WTC11 (cell line): ENCODE data around the gene SLC6A2. TPM values are rescaled to one million over a fixed set of nuclear protein-coding genes. Genes with fewer than 3 reads are reported as not detected.

ENCODE experiments used
- ATAC-seq: fragments of 200-7000 bp; cut with Tn5 transposase; 2 replicates; pipeline ENCODE4 v1.10.0; 2021; ENCODE audit warnings: mild to moderate bottlenecking, moderate library complexity
- CTCF ChIA-PET: fragments of 300-600 bp; sonication (Branson Sonifier 250); formaldehyde crosslinking; loops from one replicate; lab custom pipeline; 2021; ENCODE audit warnings: antibody characterized with exemption; lab: Charles Lee
- POLR2A ChIA-PET: fragments of 350-600 bp; sonication (Branson Sonifier 250); formaldehyde crosslinking; loops from one replicate; lab custom pipeline; 2021; ENCODE audit warnings: antibody characterized with exemption; lab: Charles Lee
- DNase-seq: peaks from one replicate; pipeline ENCODE4 v3.0.0; 2021; ENCODE audit warnings: low spot score
- H3K27ac Mint-ChIP-seq: 2 replicates; pipeline ENCODE4 v1.8.0; 2021; ENCODE audit warnings: mixed read lengths
- H3K27me3 Mint-ChIP-seq: 2 replicates; pipeline ENCODE4 v1.8.0; 2021; ENCODE audit warnings: low read depth, mild to moderate bottlenecking, moderate library complexity, mixed read lengths
- H3K36me3 Mint-ChIP-seq: 2 replicates; pipeline ENCODE4 v1.8.0; 2021; ENCODE audit warnings: mixed read lengths
- H3K4me1 Mint-ChIP-seq: 2 replicates; pipeline ENCODE4 v1.8.0; 2022; ENCODE audit warnings: mixed read lengths
- H3K4me3 Mint-ChIP-seq: 2 replicates; pipeline ENCODE4 v1.8.0; 2021; ENCODE audit warnings: mild to moderate bottlenecking, moderate library complexity, mixed read lengths
- H3K9me3 Mint-ChIP-seq: 2 replicates; pipeline ENCODE4 v1.8.0; 2021; ENCODE audit warnings: mixed read lengths
- ATF6 ChIP-seq: sonication (generic); formaldehyde crosslinking; IDR thresholded peaks from 2 replicates; pipeline ENCODE4 v1.8.1; 2023; ENCODE audit warnings: mild to moderate bottlenecking, missing genetic modification reagents
- E2F4 ChIP-seq: sonication (generic); formaldehyde crosslinking; IDR thresholded peaks from 2 replicates; pipeline ENCODE4 v1.8.1; 2022; ENCODE audit warnings: low read depth, mild to moderate bottlenecking, moderate library complexity, missing genetic modification reagents, borderline replicate concordance
- GRHL2 ChIP-seq: fragments of 250-450 bp; sonication (Bioruptor Pico); IDR thresholded peaks from 2 replicates; pipeline ENCODE4 v1.8.0; 2022; ENCODE audit warnings: mild to moderate bottlenecking, moderate library complexity; ENCODE audit not compliant: insufficient replicate concordance, severe bottlenecking
- HMGA2 ChIP-seq: fragments of 250-450 bp; sonication (Bioruptor Pico); IDR thresholded peaks from 2 replicates; pipeline ENCODE4 v1.4.0; 2021; ENCODE audit warnings: mild to moderate bottlenecking, moderate library complexity
- NFATC4 ChIP-seq: fragments of 250-450 bp; sonication (Bioruptor Pico); IDR thresholded peaks from 2 replicates; pipeline ENCODE4 v1.9.0; 2021; ENCODE audit warnings: mild to moderate bottlenecking
- RELA ChIP-seq: sonication (generic); formaldehyde crosslinking; IDR thresholded peaks from 2 replicates; pipeline ENCODE4 v1.8.1; 2022; ENCODE audit warnings: missing genetic modification reagents, mild to moderate bottlenecking, borderline replicate concordance
- SOX15 ChIP-seq: fragments of 250-450 bp; sonication (Bioruptor Pico); IDR thresholded peaks from 2 replicates; pipeline ENCODE4 v1.9.0; 2021; ENCODE audit warnings: mild to moderate bottlenecking
- TCF7 ChIP-seq: sonication (generic); formaldehyde crosslinking; IDR thresholded peaks from 2 replicates; pipeline ENCODE4 v1.8.0; 2022; ENCODE audit warnings: mild to moderate bottlenecking, low read depth, missing genetic modification reagents, moderate library complexity
- TEAD1 ChIP-seq: sonication (generic); formaldehyde crosslinking; IDR thresholded peaks from 2 replicates; pipeline ENCODE4 v1.8.0; 2022; ENCODE audit warnings: mild to moderate bottlenecking, missing genetic modification reagents
- ZNF219 ChIP-seq: sonication (generic); formaldehyde crosslinking; IDR thresholded peaks from 2 replicates; pipeline ENCODE4 v1.8.0; 2023; ENCODE audit warnings: missing genetic modification reagents, mild to moderate bottlenecking, borderline replicate concordance
- ZNF532 ChIP-seq: fragments of 250-450 bp; sonication (Bioruptor Pico); IDR thresholded peaks from 2 replicates; pipeline ENCODE4 v1.9.0; 2021; ENCODE audit warnings: mild to moderate bottlenecking, borderline replicate concordance
- total RNA-seq: library from RNA; stranded (reverse); gene quantifications from 3 replicates; pipeline ENCODE4 v1.2.3, GENCODE V29; 2021
- TF ChIP-seq, protein P1 (sequence below): sonication (generic); formaldehyde crosslinking; IDR thresholded peaks from 2 replicates; pipeline ENCODE4 v1.8.1; 2022; ENCODE audit warnings: mild to moderate bottlenecking, missing genetic modification reagents, moderate library complexity, borderline replicate concordance
- TF ChIP-seq, protein P2 (sequence below): fragments of 250-450 bp; sonication (Bioruptor Pico); IDR thresholded peaks from 2 replicates; pipeline ENCODE4 v1.9.0; 2021; ENCODE audit warnings: mild to moderate bottlenecking
- TF ChIP-seq, protein P3 (sequence below): fragments of 250-450 bp; sonication (Bioruptor Pico); IDR thresholded peaks from 2 replicates; pipeline ENCODE4 v2.1.2; 2022; ENCODE audit warnings: mild to moderate bottlenecking, moderate library complexity
- TF ChIP-seq, protein P4 (sequence below): fragments of 250-450 bp; sonication (Bioruptor Pico); IDR thresholded peaks from 2 replicates; pipeline ENCODE4 v1.9.0; 2021; ENCODE audit warnings: moderate library complexity, mild to moderate bottlenecking, inconsistent platforms, borderline replicate concordance
- TF ChIP-seq, protein P5 (sequence below): sonication (generic); formaldehyde crosslinking; IDR thresholded peaks from 2 replicates; pipeline ENCODE4 v1.8.0; 2023; ENCODE audit warnings: missing genetic modification reagents, mild to moderate bottlenecking, borderline replicate concordance

SLC6A2 gene
- total RNA-seq, 1 experiment from 2014 or later, result 0.20 TPM

GRCh38 chr16:55699616-55700015 is 43.8 kb downstream of the SLC6A2 start (continued):
- TF ChIP-seq ZNF219 (CRISPR knock-in tag) (no peak), GRHL2 (CRISPR knock-in tag) (no peak), NFATC4 (CRISPR knock-in tag) (no peak), TCF7 (CRISPR knock-in tag) (no peak), E2F4 (CRISPR knock-in tag) (no peak), HMGA2 (no peak), SOX15 (CRISPR knock-in tag) (no peak), TEAD1 (CRISPR knock-in tag) (no peak)
- TF ChIP-seq, protein P1, sequence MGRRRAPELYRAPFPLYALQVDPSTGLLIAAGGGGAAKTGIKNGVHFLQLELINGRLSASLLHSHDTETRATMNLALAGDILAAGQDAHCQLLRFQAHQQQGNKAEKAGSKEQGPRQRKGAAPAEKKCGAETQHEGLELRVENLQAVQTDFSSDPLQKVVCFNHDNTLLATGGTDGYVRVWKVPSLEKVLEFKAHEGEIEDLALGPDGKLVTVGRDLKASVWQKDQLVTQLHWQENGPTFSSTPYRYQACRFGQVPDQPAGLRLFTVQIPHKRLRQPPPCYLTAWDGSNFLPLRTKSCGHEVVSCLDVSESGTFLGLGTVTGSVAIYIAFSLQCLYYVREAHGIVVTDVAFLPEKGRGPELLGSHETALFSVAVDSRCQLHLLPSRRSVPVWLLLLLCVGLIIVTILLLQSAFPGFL (CRISPR knock-in tag), result no peak
- TF ChIP-seq, protein P2, sequence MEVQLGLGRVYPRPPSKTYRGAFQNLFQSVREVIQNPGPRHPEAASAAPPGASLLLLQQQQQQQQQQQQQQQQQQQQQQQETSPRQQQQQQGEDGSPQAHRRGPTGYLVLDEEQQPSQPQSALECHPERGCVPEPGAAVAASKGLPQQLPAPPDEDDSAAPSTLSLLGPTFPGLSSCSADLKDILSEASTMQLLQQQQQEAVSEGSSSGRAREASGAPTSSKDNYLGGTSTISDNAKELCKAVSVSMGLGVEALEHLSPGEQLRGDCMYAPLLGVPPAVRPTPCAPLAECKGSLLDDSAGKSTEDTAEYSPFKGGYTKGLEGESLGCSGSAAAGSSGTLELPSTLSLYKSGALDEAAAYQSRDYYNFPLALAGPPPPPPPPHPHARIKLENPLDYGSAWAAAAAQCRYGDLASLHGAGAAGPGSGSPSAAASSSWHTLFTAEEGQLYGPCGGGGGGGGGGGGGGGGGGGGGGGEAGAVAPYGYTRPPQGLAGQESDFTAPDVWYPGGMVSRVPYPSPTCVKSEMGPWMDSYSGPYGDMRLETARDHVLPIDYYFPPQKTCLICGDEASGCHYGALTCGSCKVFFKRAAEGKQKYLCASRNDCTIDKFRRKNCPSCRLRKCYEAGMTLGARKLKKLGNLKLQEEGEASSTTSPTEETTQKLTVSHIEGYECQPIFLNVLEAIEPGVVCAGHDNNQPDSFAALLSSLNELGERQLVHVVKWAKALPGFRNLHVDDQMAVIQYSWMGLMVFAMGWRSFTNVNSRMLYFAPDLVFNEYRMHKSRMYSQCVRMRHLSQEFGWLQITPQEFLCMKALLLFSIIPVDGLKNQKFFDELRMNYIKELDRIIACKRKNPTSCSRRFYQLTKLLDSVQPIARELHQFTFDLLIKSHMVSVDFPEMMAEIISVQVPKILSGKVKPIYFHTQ (CRISPR knock-in tag), result no peak
- TF ChIP-seq, protein P3, sequence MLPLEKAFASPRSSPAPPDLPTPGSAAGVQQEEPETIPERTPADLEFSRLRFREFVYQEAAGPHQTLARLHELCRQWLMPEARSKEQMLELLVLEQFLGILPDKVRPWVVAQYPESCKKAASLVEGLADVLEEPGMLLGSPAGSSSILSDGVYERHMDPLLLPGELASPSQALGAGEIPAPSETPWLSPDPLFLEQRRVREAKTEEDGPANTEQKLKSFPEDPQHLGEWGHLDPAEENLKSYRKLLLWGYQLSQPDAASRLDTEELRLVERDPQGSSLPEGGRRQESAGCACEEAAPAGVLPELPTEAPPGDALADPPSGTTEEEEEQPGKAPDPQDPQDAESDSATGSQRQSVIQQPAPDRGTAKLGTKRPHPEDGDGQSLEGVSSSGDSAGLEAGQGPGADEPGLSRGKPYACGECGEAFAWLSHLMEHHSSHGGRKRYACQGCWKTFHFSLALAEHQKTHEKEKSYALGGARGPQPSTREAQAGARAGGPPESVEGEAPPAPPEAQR (CRISPR knock-in tag), result no peak
- TF ChIP-seq, protein P4, sequence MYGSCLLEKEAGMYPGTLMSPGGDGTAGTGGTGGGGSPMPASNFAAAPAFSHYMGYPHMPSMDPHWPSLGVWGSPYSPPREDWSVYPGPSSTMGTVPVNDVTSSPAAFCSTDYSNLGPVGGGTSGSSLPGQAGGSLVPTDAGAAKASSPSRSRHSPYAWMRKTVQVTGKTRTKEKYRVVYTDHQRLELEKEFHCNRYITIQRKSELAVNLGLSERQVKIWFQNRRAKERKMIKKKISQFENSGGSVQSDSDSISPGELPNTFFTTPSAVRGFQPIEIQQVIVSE (CRISPR knock-in tag), result no peak
- TF ChIP-seq, protein P5, sequence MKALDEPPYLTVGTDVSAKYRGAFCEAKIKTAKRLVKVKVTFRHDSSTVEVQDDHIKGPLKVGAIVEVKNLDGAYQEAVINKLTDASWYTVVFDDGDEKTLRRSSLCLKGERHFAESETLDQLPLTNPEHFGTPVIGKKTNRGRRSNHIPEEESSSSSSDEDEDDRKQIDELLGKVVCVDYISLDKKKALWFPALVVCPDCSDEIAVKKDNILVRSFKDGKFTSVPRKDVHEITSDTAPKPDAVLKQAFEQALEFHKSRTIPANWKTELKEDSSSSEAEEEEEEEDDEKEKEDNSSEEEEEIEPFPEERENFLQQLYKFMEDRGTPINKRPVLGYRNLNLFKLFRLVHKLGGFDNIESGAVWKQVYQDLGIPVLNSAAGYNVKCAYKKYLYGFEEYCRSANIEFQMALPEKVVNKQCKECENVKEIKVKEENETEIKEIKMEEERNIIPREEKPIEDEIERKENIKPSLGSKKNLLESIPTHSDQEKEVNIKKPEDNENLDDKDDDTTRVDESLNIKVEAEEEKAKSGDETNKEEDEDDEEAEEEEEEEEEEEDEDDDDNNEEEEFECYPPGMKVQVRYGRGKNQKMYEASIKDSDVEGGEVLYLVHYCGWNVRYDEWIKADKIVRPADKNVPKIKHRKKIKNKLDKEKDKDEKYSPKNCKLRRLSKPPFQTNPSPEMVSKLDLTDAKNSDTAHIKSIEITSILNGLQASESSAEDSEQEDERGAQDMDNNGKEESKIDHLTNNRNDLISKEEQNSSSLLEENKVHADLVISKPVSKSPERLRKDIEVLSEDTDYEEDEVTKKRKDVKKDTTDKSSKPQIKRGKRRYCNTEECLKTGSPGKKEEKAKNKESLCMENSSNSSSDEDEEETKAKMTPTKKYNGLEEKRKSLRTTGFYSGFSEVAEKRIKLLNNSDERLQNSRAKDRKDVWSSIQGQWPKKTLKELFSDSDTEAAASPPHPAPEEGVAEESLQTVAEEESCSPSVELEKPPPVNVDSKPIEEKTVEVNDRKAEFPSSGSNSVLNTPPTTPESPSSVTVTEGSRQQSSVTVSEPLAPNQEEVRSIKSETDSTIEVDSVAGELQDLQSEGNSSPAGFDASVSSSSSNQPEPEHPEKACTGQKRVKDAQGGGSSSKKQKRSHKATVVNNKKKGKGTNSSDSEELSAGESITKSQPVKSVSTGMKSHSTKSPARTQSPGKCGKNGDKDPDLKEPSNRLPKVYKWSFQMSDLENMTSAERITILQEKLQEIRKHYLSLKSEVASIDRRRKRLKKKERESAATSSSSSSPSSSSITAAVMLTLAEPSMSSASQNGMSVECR (CRISPR knock-in tag), result no peak
- TF ChIP-seq, all 79 proteins: peak for 0

DNA sequence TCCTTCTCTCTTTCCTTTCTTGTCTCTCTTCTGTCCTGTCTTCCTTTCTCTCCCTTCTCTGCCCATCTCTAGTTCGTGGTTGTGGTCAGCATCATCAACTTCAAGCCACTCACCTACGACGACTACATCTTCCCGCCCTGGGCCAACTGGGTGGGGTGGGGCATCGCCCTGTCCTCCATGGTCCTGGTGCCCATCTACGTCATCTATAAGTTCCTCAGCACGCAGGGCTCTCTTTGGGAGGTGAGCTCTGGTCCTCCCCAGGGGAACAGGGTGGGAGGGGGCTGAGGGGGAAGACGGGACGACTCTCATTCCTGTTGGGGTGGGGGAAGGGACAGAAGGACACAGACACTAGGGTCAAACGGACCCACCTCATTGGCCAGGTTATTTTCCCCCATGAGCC is 44.3 kb downstream of the SLC6A2 start:
- Mint-ChIP-seq H3K4me3 (no peak overlapping the region), H3K4me1 (peaks cover 28% of the 10 kb centered on the region), H3K27me3 (no peaks in the 10 kb centered on the region), H3K27ac (no peak overlapping the region), H3K36me3 (no peaks in the 10 kb centered on the region), H3K9me3 (no peaks in the 10 kb centered on the region)
- POLR2A ChIA-PET, result no interaction called here
- no peak for ATAC-seq
- no peak for DNase-seq
- CTCF ChIA-PET, result interaction anchor here (2.4 to 14.1 kb wide), 2 partner anchors 40 to 235 kb away, joined by 18 to 213 read pairs; no protein-coding TSS in a partner anchor
- TF ChIP-seq RELA (CRISPR knock-in tag) (no peak), ZNF532 (CRISPR knock-in tag) (no peak), ATF6 (CRISPR knock-in tag) (no peak)
